Stimulated activated CD8-positive, alpha-beta memory T cell treated with anti-CD3 and anti-CD28 coated beads, Interleukin-7, amount 100 ng/mL, for 4 hours (primary cell): Measurements from ENCODE around the gene NPY.
"Not testable (repeated sequence)": the region's sequence is repeated elsewhere in the genome, so short reads cannot be mapped to it uniquely, and the experiment has no call there.

ENCODE experiments used
- DNase-seq, 2 donors: peaks; one replicate each; pipeline ENCODE4 v3.0.0-alpha.2; 2020; ENCODE audit warnings: low read depth in 2 of 2

Gene NPY

DNA sequence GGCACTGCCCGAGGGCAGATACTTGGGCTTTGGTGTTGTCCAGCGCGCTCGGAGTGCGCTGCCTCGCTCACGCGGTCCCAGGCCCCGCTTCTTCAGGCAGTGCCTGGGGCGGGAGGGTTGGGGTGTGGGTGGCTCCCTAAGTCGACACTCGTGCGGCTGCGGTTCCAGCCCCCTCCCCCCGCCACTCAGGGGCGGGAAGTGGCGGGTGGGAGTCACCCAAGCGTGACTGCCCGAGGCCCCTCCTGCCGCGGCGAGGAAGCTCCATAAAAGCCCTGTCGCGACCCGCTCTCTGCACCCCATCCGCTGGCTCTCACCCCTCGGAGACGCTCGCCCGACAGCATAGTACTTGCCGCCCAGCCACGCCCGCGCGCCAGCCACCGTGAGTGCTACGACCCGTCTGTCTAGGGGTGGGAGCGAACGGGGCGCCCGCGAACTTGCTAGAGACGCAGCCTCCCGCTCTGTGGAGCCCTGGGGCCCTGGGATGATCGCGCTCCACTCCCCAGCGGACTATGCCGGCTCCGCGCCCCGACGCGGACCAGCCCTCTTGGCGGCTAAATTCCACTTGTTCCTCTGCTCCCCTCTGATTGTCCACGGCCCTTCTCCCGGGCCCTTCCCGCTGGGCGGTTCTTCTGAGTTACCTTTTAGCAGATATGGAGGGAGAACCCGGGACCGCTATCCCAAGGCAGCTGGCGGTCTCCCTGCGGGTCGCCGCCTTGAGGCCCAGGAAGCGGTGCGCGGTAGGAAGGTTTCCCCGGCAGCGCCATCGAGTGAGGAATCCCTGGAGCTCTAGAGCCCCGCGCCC lies at the start of gene NPY:
Gene NPY (plus strand): TSS at position 294 of the 802 bp plus-strand sequence. CDS start 1,051 bp downstream, outside the sequence.
- no peak for DNase-seq

DNA sequence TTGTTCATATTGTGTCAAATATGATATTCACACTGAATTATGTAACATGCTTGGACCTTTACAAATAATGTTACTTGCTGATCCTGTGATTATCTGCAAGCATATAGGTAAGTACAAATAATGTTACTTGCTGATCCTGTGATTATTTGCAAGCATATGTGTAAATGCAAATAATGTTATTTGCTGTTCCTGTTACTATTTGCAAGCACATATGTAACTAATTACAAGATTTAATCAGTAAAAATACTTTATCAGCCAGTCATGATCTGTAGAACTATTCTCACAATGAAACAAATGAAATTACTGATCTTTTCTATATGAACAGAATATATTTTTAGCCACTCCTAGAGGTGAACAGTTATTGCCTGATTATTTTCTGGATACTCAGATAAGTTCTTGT lies 44.7 kb upstream of the NPY start:
- DNase-seq, result no peak

DNA sequence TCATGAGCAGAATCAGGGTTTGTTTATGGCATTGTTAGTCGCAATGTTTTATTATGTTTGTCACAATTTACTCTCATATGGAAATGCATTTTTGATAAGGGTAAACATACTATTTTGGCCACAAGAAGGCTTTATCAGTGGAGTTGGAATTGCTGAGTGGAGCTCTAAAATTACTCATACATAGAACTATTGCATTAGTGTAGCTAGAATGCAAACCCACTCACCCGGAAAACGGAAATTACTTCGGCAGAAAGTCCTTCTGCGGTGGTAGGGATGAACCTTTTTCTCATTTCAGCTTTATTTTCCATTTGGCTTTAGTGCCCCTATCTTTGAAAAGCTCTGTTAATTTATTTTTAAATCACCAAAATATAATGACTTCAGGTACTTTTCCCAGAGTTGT lies 42.8 kb upstream of the NPY start:
- no peak for DNase-seq

DNA sequence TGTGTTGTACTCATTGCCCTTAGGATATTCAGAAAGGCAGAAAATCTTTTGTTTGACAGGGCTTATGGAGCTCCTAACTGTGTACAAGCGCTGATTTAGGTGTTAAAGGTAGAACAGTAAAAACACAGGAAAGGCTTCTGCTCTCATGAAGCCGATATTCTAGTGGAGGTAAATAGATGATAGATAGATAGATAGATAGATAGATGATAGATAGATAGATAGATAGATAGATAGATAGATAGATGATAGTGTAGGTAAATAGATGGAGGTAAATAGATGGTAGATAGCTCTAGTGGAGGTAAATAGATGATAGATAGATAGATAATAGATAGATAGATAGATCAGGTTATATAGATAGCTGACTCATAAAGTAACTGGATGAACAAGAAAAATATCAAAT lies 39.4 kb upstream of the NPY start:
- no peak for DNase-seq

DNA sequence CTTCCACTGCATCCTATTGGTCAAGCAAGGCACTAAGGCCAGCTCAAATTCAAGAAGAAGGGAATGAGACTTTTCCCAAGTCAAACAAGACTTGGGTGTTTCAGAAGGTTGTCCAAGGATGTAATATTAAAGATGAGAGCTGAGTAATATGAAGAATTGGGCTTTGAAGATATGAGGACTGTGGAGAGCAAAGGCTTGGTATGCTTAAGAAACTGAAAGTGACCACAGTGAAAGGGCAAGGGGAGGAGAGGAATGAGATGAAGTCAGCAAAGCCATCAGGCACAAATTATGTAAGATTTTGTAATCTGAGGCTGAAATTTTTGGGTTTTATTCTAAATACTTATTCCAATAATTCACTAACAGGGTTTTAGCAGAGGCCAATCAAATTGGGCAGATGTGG lies 38.6 kb upstream of the NPY start:
- DNase-seq, result no peak

DNA sequence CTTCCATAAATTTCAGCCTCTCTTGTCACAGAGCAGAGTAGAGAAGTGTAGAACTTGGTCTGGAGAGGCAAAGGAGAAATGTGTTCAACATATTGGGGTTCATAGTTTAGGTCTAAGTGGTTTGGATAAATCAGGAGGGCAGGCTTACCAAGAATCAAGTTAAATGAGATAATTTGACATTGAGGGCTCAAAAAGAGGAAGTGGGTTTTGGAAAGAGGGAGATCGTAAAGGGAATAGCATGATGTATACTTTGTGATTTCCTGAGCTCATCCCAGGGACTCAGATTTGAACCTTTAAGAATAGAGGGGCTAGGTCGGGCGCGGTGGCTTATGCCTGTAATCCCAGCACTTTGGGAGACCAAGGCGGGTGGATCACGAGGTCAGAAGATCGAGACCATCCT lies 34.7 kb upstream of the NPY start:
- no peak for DNase-seq

DNA sequence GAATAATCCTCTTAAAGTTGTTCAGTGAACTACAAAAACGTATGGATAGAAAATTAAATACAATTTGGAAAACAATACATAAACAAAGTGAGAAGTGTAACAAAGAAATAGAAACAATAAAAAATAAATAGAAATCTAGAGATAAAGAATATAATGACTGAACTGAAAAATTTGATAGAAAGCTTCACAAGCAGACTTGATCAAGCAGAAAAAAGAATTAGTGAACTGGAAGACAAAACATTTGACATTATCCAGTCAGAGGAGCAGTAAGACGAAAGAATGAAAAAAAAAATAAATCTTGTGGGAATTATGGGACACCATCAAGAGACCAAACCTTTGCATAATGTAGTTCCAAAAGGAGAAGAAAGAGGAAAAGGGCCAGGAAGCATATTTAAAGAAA lies 32.4 kb upstream of the NPY start:
- DNase-seq, result no peak

DNA sequence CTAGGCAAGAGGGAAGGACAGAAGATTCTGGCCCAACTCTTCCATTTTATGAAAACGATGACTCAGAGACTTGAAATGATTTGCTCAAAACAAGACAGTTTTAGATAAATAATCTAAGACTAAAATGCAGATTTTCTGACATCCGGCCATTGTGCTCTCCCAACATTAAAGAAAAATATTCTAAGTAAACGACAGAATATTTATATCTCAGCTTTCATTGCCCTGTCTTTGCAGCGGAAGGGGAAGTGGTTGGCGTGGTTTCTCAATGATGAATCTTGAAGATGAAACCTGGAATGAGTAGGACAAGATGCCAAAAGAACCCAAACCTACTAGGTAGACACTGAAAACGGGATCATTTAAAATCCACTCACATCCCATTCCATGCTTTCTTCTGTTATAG lies 28.9 kb upstream of the NPY start:
- DNase-seq, result no peak

DNA sequence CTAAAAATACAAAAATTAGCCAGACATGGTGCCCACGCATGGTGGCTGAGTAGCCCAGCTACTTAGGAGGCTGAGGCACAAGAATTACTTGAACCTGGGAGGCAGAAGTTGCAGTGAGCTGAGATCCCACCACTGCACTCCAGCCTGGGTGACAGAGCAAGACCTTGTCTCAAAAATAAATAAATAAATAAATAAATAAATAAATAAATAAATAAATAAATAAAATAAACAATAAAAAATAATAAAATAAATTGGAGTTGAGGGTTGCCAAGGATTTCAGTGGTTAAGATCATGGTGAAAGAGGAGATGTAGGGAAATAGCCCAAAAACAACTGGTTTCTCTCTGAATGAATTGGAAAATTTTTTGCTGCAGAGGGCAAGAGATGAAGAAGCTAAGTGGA lies 25.7 kb upstream of the NPY start:
- not testable (repeated sequence) for DNase-seq

DNA sequence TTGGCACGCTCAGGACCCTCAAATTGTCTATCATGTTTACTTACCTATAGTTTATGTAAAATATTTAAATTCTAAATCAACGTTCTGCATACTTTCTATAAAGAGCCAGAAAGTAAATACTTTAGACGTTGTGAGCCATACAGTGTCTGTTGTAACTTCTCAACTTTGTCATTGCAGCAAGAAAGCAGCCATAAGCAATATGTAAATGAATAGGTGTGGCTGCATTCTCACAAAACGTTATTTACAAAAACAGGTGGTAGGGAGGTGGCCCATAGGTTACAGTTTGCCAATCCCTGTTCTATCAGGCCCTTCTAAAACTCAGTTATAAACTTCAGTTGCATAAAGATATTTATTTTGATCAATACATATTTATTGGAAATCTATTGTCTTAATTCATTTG lies 12.1 kb upstream of the NPY start:
- no peak for DNase-seq

DNA sequence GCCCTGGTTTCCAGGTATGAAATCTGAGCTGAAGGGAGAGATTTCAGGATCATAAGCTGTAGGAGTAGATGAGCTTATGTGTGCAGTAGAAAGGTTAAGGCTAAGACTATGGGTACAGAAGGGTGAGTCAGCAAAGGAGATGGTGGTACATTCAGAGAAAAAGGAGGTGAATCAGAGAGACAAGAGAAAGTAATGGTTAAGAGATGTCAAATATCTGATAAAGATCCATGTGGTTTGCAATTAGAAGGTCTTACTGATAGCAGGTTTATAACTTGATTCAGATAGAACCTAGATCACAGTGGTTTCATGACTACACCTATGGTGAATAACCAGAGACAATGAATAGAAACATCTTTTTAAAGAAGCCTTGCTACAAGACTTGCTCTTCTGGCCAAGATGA lies 4.5 kb upstream of the NPY start:
- DNase-seq, result no peak

DNA sequence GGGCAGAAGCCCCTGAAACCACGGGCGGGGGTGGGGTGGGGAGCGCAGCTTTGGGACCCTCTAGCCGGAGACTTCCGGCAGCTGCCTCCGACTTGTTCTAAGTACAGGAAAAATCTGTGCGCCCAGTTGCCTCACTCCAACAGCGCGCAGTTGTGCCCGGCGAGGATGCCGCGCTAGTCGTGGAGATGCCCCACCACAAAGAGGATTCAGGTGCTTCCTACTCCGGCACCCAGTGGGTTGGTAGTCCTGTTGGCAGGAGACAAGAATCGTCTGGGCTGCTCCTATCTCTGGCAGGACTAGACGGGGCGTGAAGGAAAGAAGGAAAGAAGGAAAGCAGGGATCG lies 465 bp upstream of the NPY start:
- no peak for DNase-seq

DNA sequence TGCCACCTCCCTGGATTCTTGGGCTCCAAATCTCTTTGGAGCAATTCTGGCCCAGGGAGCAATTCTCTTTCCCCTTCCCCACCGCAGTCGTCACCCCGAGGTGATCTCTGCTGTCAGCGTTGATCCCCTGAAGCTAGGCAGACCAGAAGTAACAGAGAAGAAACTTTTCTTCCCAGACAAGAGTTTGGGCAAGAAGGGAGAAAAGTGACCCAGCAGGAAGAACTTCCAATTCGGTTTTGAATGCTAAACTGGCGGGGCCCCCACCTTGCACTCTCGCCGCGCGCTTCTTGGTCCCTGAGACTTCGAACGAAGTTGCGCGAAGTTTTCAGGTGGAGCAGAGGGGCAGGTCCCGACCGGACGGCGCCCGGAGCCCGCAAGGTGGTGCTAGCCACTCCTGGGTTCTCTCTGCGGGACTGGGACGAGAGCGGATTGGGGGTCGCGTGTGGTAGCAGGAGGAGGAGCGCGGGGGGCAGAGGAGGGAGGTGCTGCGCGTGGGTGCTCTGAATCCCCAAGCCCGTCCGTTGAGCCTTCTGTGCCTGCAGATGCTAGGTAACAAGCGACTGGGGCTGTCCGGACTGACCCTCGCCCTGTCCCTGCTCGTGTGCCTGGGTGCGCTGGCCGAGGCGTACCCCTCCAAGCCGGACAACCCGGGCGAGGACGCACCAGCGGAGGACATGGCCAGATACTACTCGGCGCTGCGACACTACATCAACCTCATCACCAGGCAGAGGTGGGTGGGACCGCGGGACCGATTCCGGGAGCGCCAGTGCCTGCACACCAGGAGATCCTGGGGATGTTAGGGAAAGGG lies 913 bp downstream of the NPY start:
- DNase-seq, result no peak

DNA sequence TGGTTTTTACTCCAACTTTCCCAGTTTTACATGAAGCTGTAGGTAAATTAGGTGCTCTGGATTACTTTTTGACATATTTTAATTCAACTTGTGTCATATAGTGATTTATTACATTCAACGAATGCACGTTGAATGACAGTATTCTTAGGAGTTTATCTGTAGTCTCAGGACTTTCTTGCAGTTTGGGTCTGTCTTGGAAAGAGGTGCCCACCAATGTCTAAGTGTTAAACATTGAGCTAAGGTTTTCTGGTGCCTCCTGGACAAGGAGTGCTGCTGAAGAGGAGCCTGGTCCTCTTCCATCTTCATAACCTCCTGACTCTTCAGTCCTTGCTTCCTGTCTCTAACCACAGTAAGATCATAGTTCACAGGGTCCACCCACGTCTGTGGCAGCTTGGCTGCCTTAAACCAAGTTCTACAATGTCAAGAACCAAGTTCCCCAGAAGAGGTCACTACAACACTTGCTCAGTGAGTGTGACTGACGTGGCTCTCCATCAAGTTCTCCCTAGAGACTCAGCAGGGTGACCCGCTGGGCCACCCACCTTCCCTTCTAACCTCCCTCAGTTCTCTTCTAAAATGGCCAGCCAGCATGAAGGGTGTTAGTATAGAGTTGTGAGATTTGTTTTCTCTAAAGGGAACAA lies 6.1 kb downstream of the NPY start:
- peak; percentile 12 to 18 for DNase-seq

DNA sequence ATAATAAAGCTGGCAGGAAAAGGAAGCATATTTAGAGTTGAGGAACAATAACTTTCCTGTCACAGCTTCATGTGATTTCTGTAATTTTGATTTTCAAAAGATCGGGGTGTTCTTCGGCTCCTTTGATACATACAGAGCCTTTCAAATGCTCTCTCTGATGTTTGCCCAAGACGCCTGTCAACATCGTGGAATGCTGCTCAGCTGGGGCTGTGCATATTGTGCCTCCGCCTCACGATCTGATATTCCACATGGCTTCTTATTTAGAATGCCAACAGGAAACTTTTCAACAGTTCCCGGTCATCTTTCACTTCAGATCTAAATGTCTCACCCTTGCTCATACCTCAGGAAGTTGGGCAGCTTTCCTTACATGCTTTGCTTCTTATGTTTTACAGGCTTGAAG lies 7.3 kb downstream of the NPY start:
- DNase-seq, result no peak

DNA sequence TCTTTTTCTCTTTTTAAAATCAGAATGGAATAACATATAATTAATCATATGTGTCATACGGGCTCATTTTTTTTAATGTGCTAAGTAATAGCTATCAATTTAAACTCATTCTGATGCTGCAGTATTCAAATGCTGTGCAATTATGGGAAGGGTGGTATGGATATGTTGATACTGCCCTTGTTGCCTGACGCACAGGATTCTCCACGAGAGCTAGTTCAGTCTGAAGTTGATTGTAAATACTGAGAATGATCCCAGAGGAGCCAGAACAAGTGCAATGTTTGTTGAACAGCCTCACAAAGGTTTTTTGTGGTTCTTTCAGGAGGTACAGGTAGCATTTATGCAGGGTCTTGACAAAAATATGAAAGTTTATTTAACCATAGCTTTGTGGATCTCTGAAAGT lies 13.4 kb downstream of the NPY start:
- DNase-seq, result no peak

DNA sequence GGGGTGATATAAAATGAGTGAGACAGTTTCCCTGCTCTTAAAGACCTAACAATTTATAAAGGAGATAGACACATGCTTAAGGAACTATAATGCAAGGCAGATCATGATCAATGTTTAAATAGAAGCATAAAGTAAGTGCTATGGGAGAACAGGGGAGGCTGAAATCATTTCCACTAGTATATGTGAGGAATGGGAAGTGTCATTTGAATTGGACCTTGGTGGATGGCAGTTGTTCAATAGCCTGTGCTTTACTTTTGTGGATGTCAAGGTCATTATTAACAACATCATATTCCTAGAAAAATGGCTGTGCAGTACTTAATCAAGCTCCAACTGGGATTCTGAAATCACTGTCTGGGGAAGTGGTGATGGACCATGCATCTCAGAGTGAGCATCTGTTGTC lies 14.7 kb downstream of the NPY start:
- DNase-seq, result no peak

DNA sequence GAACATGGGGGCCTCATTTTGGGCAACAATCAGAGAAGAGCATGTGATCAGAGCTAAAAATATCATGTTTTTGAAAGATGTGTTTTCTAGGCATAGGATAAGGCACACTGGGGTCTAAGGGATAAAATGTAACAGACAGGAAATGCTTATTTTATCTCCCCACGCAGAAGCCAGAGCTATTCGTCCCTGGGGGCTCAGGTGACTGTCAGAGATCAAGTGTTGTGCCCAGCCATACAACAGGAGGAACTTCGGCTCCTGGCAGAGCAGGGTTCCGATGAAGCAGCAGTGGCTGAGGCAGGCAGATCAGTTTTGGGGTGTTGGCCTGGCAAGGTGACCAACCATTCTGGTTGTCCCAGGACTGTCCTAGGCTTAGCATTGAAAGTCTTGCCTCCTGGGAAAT lies 15.2 kb downstream of the NPY start:
- no peak for DNase-seq

DNA sequence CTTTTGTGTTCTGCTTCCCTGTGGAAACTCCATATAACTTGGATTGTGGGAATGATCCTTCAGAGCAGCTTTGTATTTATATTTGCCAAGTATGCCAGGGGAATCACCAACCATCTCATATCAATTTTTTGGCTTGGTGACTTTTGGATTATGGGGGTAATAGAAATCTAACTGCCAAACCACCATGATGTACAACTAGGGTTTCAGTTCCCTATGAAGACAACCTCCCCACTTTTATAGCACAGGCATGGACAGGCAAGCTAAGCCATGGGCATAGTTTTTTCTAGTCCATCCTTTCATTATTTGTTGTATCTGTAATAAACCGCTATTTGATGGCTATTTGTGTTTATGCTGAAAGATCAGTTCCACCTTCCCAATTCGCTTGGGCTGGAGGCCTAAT lies 17.7 kb downstream of the NPY start:
- DNase-seq, result no peak

DNA sequence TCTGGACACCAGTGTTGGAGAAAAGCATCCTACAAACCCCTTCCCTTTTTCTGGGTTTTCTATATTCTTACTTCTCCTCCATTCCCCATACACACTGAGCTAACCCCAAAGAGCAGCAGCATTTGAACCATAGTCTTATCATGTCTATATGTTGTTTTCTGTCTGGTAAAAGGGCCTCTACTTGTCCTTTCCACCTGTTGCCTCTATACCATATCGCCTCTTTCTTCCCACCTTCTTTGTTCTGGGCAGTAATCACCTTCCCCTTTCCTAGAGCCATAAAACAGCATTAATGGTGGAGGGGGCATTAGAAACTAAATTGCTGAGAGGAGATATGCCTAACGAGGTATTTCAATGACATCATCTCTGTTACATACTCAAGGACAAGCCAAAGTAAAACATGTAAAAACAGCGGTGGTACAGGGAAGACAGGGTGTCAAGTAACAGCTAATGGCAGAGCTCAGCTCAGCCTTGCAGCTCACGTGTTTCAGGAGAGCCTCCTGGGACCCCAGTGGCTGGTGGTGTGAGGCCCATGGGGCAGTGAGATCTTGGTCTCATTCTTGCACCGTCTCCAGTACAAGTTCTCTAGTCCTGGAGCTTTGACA lies 20.6 kb downstream of the NPY start:
- DNase-seq, result no peak

DNA sequence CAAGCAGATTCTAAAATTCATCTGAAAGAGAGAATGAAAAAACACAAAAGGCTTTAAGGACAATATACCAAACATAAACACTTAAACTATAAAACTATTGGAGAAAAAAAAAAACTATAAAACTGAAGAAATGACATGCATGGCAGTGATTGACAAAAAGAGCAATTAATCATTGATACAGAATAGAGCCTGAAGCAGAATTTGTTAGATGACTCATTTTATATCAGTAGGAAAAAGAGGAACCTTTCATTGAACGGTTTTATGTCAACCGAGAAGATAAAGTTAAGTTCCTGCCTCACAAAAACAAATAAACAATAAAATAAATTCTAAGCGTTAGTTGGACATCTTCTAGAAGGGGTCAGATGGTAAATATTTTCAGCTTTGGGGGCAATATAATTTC lies 23.3 kb downstream of the NPY start:
- no peak for DNase-seq

DNA sequence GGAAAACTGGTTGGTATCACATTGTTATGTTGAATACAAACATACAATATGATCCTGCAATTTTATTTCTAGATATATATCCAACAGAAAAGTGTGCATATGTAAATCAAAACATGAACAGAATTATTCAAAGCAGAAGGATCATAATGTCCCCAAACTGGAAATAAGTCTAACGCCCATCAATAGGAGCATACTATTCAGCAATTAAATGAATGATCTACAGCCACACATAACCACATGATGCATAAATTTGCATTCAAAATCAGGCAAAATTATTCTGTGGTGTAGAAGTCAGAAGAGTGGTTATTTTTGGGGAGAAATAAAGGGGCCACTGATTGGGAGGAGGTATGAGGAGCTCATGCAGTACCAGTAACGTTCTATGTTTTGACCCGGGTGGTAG lies 28.6 kb downstream of the NPY start:
- no peak for DNase-seq

DNA sequence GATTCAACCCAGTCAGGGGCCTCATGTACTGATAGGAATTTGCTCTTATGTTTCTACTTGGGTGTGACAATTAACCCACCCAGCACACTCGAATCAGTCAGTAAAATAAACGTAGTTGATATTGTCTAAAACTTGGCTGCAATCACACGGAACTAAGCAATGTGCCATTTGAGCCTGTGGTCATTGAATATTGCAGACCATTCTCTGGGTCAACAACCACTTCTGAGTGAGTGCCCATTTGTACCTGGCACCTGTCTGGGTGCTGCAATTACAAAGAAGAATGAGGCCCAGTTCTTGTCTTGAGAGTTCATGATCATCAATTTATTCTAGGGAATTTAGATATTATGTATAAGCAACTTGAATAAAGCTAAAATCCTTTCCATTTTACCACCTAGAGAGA lies 29.8 kb downstream of the NPY start:
- DNase-seq, result no peak
